Measurements from ENCODE around the gene TMEM115.

TMEM115 gene

DNA sequence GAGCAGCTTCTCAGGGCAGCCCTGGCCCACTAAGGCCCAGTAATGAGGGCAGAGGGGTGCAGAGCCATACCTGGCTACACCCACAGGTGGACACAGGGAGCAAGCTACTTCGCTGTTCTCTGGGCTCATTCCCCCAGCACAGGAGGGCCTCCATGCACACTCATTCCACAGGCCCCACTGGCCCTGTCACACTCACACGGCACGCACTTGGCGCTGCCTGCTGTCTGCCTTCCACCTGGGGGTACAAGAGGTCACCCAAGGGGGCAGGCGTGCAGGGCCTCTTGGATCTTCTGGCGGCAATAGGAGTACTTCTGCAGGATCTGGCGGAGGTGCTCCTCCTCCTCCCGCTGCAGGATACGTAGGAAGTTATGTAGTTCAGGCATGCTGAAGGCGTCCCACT lies 29.0 kb downstream of the TMEM115 start:
- no peak for DNase-seq

DNA sequence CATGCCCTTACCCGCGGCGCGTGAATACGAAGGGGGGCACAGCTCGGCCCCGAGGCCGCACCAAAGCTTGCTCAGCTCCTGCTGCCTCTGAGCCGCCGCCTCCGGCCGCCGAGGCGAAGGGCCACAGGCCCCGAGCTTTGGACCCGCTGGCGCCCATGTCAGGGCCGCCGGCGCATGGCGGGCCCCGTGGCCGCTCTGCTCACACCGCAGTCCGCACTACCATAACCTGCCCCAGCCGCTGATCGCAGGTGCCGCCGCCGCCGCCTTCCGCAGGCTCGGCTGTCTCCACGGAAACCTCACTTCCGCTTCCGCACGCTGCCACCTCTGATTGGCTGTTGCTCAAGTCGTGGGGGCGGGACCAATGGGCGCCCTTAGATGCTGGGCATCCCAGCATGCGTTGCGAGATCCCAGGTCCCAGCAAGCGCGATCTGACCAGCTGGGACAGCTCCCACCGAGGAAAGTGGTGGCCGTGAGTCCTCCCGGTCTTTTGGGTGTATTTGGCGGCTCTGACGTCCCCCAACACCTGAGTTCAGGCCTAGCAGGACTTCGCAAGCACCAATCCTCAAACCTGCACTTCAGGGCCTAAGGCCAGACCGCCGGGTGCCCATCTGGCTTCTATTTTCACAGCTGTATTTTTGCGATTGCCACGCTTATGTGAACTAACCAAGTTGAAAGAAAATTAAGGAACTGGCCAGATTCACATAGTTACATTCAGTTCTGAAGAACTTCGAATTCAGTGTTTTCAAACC lies 31.2 kb downstream of the TMEM115 start, which contains the start of gene TUSC2:
Gene TUSC2 (minus strand): TSS at position 281 of the 749 bp plus-strand sequence. CDS start 124 bp downstream, at position 157.
- DNase-seq, result peak; percentile 88 to 96 (median 92)

- DNase-seq, result no peak
These were observed 32.2 kb downstream of the TMEM115 start for GRCh38 chr3:50327129-50327528.

- DNase-seq, result no peak
These were observed 33.2 kb downstream of the TMEM115 start for GRCh38 chr3:50326182-50326541.

GRCh38 chr3:50325497-50326181 lies 33.7 kb downstream of the TMEM115 start:
- DNase-seq, result no peak

DNA sequence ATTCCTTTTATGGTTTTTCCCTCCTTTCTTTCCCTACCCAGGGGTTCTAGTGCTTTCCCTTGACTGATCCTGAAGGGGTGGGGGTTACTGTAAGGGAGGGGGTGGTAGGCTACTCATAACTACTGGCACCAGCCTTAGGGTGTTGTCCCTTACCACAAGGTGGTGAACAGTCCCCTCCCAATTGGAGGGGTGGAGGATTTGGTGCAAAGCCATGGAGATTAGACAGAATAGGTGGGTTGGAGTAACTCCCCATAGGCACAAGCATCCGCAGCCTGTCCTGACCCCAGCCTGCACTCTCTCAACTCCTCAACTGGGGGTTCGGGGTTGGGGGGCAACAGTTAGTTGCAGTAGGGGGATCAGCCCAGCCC lies 34.2 kb downstream of the TMEM115 start:
- no peak for DNase-seq

GRCh38 chr3:50324351-50325112 lies 34.8 kb downstream of the TMEM115 start:
- DNase-seq, result peak in 3 of 5 experiments; percentile 44 to 51 (median 46)

GRCh38 chr3:50323614-50324199 lies 35.6 kb downstream of the TMEM115 start:
- no peak for DNase-seq

DNA sequence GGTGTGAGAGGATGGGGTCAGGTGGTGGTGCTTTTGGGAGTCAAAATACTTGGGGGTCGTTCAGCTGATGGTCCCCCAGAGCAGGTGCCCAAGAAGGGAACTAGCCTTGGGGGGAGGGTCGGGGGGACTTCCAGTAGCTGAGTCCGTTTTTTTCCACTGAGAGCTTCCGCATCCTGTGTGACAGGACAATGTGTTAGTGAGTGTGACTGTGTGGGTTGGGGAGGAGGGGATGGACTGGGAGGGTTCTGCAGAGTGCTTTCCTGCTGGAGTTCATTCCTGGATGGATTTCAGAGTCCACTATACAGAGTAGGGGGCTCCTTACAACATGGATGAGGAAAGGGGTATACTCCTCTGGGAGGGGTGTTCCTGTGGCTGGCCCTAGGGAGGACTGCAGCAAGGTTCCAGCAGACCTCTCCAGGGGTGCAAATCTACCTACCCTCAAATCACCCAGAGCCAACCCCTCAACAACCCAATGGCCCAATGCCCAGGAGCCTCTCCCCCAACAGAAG lies 36.2 kb downstream of the TMEM115 start:
- DNase-seq, result no peak

GRCh38 chr3:50322386-50323091 lies 36.8 kb downstream of the TMEM115 start, which contains the start of gene HYAL2:
TSS of gene HYAL2 (minus strand) at chr3:50322745. CDS start at chr3:50320489, 2,256 bp downstream.
- no peak for DNase-seq

- no peak for DNase-seq
These were observed 37.3 kb downstream of the TMEM115 start for GRCh38 chr3:50322115-50322385.

- peak; percentile 58 to 89 (median 71) for DNase-seq
These were observed 37.8 kb downstream of the TMEM115 start for GRCh38 chr3:50321336-50322114.

GRCh38 chr3:50320853-50321335 lies 38.4 kb downstream of the TMEM115 start:
- DNase-seq, result peak in 3 of 5 experiments; percentile 41 to 78 (median 43)

DNA sequence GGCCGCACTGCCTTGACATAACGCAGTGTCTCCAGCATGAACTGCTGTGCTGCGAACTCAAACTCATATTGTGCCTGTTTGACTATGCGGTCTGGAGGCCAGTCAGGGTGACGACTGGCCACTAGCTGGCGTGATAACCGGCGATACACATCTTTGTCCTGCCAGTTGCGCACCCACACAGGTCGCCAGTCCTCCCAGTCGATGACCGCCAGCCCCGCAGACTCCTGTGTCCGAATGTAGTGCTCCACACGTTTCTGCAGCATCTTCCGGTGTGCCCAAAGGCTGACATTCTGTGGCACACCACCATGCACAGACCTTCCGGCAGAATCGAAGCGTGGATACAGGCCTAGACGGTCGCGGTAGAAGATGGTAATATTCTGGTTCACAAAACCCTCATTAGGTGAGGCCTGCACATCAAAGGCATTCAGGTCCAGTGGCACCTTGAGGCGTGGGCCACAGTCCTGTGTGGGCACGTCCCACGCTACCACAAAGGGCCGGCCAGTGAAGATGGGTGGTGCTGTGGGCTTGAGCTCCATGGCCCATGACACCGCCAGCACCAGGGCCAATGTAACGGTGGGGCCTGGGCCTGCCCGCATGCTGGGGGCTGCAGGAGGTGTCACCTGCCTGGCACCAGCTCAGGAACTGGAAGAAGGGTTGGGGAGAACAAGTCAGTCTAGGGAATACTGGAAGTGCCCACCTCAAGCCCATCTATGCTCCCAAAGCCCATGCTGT lies 39.3 kb downstream of the TMEM115 start:
- no peak for DNase-seq

DNA sequence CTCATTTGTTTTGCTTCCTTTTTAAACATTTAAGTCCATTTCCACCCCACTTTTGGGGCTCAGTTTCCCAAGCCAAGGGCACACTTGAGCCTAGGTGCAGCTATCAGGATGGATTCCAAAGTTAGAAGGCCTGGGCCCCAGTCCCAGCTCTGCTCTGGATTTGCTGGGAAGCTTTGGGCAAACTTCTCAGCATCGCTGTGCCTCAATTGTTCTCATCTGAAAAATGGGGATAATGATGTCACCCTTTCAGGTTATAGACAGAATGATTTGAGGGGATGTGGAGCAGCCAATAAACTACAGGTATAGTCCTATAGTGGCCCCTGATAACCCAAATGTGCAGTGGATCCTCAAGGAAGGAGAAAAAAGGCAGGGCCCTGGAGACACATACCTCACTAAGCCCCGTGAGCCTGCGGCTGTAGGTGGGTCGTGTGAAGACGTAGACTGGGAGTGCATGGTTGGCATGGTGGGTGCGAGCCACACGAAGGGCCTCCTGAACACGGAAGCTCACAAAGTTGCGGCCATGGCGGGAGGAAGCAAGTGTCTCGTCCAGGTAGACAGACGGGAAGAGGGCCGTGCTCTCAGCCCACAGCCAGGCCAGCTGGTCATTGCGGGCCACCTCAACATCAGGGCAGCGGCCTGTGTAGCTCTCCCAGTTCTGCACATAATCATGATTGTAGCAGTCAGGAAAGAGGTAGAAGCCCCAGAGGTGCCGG lies 40.0 kb downstream of the TMEM115 start:
- DNase-seq, result no peak

DNA sequence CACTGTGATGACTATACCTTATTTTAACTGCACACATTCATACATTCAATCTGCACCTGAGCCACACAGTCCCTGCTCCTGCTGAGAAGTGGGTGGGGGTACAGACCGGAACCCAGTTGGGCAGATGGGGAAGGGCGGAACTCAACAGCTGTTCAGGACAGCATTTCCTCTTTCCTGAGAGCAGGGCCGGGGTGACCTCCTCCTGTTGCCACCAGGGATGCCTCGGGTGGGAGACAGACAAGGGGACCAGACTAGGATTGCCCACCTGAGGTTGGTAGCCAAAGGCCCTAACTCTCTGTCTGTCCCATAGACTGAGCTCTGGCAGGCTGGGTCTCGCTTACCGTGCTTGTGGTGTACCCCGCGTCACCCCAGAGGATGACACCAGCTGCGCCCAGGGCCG lies 40.7 kb downstream of the TMEM115 start:
- DNase-seq, result no peak

- DNase-seq, result no peak
These were observed 41.2 kb downstream of the TMEM115 start for GRCh38 chr3:50318163-50318562.

DNA sequence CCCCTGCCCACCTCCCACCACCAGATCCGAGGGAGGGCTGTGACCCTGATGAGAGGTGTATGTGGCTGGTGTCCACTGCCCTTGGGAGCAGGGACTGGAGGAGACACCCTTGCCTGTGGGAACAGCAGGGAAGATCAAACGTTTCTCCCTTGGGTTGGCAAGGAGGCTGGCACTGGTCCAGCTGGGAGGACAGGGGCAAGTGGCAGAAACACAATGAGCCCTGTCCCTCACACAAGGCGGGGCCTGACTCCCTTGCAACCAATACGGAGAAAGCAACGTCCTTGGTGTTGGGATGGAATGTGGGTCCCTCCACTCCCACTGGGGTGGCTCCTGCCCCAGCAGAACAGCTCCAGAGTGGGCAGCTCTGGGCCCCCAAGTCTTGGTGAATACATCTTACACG lies 42.0 kb downstream of the TMEM115 start:
- no peak for DNase-seq

- peak in 4 of 5 experiments; percentile 47 to 83 (median 60) for DNase-seq
These were observed 42.6 kb downstream of the TMEM115 start for GRCh38 chr3:50316657-50317242.

Data from T-helper 2 cell (primary cell).